Measurements from ENCODE around the gene TMPRSS11B.
"Not testable (repeated sequence)": the region's sequence is repeated elsewhere in the genome, so short reads cannot be mapped to it uniquely, and the experiment has no call there.

Gene TMPRSS11B

GRCh38 chr4:68218044-68218443 is 27.4 kb downstream of the TMPRSS11B start:
- DNase-seq (ENCODE audit: low read depth in 2 of 2), result no peak

GRCh38 chr4:68216501-68216900 is 29.0 kb downstream of the TMPRSS11B start:
- no peak for DNase-seq (ENCODE audit: low read depth in 2 of 2)

- DNase-seq (ENCODE audit: low read depth in 2 of 2), result no peak
Observed at GRCh38 chr4:68209003-68209402, 36.5 kb downstream of the TMPRSS11B start.

GRCh38 chr4:68194305-68194704 is 51.2 kb downstream of the TMPRSS11B start:
- DNase-seq (ENCODE audit: low read depth in 2 of 2), result not testable (repeated sequence)

GRCh38 chr4:68193194-68193593 is 52.3 kb downstream of the TMPRSS11B start:
- no peak for DNase-seq (ENCODE audit: low read depth in 2 of 2)

GRCh38 chr4:68187145-68187544 is 58.3 kb downstream of the TMPRSS11B start:
- no peak for DNase-seq (ENCODE audit: low read depth in 2 of 2)

- DNase-seq (ENCODE audit: low read depth in 2 of 2), result no peak
Observed at GRCh38 chr4:68184923-68185322, 60.6 kb downstream of the TMPRSS11B start.

- no peak for DNase-seq (ENCODE audit: low read depth in 2 of 2)
Observed at GRCh38 chr4:68183417-68183816, 62.1 kb downstream of the TMPRSS11B start.

- DNase-seq (ENCODE audit: low read depth in 2 of 2), result no peak
Observed at GRCh38 chr4:68182382-68182820, 63.1 kb downstream of the TMPRSS11B start.

- DNase-seq (ENCODE audit: low read depth in 2 of 2), result no peak
Observed at GRCh38 chr4:68180849-68181526, 64.5 kb downstream of the TMPRSS11B start.

- no peak for DNase-seq (ENCODE audit: low read depth in 2 of 2)
Observed at GRCh38 chr4:68176904-68177303, 68.6 kb downstream of the TMPRSS11B start.
